Prostate gland (tissue), 2 donors: ENCODE measurements around the gene FAM107A. TPM values are rescaled to one million over a fixed set of nuclear protein-coding genes. Genes with fewer than 3 reads are reported as not detected.

Experiments used
- DNase-seq: peaks from one replicate; pipeline ENCODE4 v3.0.0-alpha.2; 2019; ENCODE audit warnings: low spot score
- H3K27ac ChIP-seq, 2 donors: fragments of 200-600 bp; sonication (generic); 2 replicates each; pipeline ENCODE4 v1.5.1; 2017 to 2019
- H3K27me3 ChIP-seq: fragments of 200-600 bp; sonication (generic); replicated peaks from 2 replicates; pipeline ENCODE4 v1.5.1; 2019; ENCODE audit not compliant: insufficient read depth
- H3K36me3 ChIP-seq, 2 donors: fragments of 200-600 bp; sonication (generic); 1 replicate in 1 of 2; 2 replicates in 1 of 2; pipeline versions ENCODE4 v1.5.1 to v1.8.1; 2017 to 2019
- H3K4me1 ChIP-seq: fragments of 200-600 bp; sonication (generic); replicated peaks from 2 replicates; pipeline ENCODE4 v1.5.1; 2019
- H3K4me3 ChIP-seq, 2 donors: fragments of 200-600 bp; sonication (generic); 2 replicates each; pipeline ENCODE4 v1.5.1; 2017 to 2019
- H3K9me3 ChIP-seq: fragments of 200-600 bp; sonication (generic); 2 replicates; pipeline ENCODE4 v1.5.1; 2017
- POLR2A ChIP-seq: fragments of 450-650 bp; IDR thresholded peaks from one replicate; pipeline ENCODE4 v1.6.1; 2016; ENCODE audit warnings: antibody characterized with exemption, mild to moderate bottlenecking
- POLR2AphosphoS5 ChIP-seq: sonication (generic); formaldehyde crosslinking; IDR thresholded peaks from one replicate; pipeline ENCODE4 v1.6.1; 2017; ENCODE audit warnings: antibody characterized with exemption
- WGBS: methylation state at CpG from one replicate; pipeline ENCODE4 v1.1.5; 2018; 5-methylcytosine and 5-hydroxymethylcytosine counted together
- intact Hi-C: fragments of 100-400 bp; cut with DNase I; formaldehyde crosslinking; loops from one replicate; pipeline ENCODE4 v1.14.2; 2022
- total RNA-seq, 2 donors: library from RNA; depleted of rRNA; stranded (reverse); fragments of >200 nt; gene quantifications; one replicate each; pipeline ENCODE4 v1.1.0, GENCODE V29; 2016
- TF ChIP-seq, protein P1 (sequence below), 4 experiments: fragments of 200-600 bp in 2 of 4; fragments of 450-650 bp in 2 of 4; sonication (generic) in 2 of 4; IDR thresholded peaks; 1 replicate in 3 of 4; 2 replicates in 1 of 4; pipeline ENCODE4 v1.5.1; 2016 to 2019; ENCODE audit warnings: antibody characterized with exemption in 4 of 4, mild to moderate bottlenecking in 2 of 4, moderate library complexity in 2 of 4

FAM107A gene
- total RNA-seq, 2 donors from 2014 or later, result 54.5 to 80.2 TPM

GRCh38 chr3:58596834-58597518 is 19.8 kb upstream of the FAM107A start:
- no peaks in the 10 kb centered on the region for H3K4me1 ChIP-seq
- no peaks in the 10 kb centered on the region for H3K27me3 ChIP-seq
- no peaks in the 10 kb centered on the region for H3K9me3 ChIP-seq
- DNase-seq, result no peak
- H3K36me3 ChIP-seq, result no peaks in the 10 kb centered on the region
- no peak overlapping the region for H3K4me3 ChIP-seq
- 51% methylated on average over 4 of the region's 4 CpGs for WGBS
- H3K27ac ChIP-seq, result no peak overlapping the region
- TF ChIP-seq, protein P1, sequence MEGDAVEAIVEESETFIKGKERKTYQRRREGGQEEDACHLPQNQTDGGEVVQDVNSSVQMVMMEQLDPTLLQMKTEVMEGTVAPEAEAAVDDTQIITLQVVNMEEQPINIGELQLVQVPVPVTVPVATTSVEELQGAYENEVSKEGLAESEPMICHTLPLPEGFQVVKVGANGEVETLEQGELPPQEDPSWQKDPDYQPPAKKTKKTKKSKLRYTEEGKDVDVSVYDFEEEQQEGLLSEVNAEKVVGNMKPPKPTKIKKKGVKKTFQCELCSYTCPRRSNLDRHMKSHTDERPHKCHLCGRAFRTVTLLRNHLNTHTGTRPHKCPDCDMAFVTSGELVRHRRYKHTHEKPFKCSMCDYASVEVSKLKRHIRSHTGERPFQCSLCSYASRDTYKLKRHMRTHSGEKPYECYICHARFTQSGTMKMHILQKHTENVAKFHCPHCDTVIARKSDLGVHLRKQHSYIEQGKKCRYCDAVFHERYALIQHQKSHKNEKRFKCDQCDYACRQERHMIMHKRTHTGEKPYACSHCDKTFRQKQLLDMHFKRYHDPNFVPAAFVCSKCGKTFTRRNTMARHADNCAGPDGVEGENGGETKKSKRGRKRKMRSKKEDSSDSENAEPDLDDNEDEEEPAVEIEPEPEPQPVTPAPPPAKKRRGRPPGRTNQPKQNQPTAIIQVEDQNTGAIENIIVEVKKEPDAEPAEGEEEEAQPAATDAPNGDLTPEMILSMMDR (IDR thresholded peaks at IDR 0.05), result no peak
- no peak for TF ChIP-seq POLR2AphosphoS5
- TF ChIP-seq POLR2A, result no peak
- intact Hi-C loops, result no loop called here

DNA sequence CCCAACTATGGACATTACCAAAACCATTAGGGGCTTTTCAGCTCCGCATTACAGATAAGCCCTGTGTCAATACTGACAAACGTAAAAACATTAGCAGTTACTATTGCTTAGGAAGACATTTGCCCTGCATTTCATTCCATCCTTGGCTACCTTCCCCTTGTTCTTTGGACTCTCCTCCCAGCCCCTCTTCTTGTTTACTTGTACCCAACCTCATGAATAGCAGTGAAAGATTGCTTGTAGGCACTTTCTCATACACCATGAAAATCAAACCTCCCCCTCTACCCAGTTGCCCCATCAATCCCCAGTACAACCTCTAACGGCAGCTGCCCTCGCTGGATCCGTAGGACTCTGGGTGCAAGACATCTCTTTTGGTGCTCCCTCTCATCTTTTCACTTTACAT is 16.9 kb upstream of the FAM107A start:
- Histone ChIP-seq H3K36me3 (no peaks in the 10 kb centered on the region), H3K4me3 (no peak overlapping the region), H3K4me1 (no peaks in the 10 kb centered on the region), H3K27me3 (no peaks in the 10 kb centered on the region), H3K27ac (no peak overlapping the region), H3K9me3 (no peaks in the 10 kb centered on the region)
- TF ChIP-seq, protein P1 (IDR thresholded peaks at IDR 0.05), result no peak
- intact Hi-C loops, result no loop called here
- WGBS, result 79% methylated on average over 5 of the region's 5 CpGs
- no peak for DNase-seq

DNA sequence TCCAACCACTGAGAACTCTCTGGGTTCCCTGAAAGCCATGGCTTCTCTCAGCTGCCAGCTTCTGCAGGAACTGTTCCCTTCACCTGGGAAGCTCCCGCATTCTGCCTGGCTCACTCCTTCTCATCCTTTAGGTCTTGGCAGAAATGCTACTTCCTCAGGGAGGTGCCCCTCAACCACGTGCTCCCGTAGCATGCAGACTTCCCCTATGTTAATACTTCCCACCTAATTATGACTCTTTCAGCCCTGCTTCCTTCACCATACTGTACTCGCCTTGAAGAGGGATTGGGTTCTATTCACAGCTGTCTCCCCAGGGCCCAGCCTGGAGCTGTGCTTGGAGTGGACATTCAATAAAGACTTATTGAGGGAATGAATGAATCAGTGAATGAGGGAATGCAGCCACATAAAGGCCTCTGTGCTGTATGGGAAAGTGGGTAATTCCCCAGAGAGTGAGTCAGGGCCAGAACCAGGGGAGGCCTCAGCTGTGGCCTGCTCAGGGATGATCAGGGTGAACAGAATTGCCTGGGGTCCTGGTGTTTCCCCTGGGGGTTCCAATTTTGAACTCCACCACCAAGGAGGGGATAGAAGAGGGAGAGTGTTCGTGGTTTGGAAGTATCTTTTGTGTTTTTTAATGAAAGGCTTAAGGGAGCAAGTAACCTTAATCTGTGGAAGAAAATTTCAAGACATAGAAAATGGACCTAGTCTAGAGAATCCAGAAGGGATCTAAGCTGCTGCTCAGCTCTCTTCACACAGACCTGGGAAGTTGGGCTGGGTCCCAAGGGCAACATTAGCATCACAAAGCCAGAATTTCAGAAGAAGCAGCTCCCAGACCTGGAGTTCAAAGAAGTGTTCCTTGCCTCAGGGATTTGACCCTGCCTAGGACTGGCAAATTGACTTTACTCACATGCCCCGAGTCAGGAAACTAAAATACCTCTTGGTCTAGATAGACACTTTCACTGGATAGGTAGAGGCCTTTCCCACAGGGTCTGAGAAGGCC is 14.6 kb upstream of the FAM107A start:
- TF ChIP-seq POLR2A (no peak), POLR2AphosphoS5 (no peak)
- TF ChIP-seq, protein P1 (IDR thresholded peaks at IDR 0.05), result no peak
- Histone ChIP-seq H3K36me3 (no peaks in the 10 kb centered on the region), H3K27me3 (peaks cover 1% of the 10 kb centered on the region), H3K4me3 (no peak overlapping the region), H3K4me1 (no peaks in the 10 kb centered on the region), H3K27ac (no peak overlapping the region), H3K9me3 (no peaks in the 10 kb centered on the region)
- intact Hi-C loops, result no loop called here
- DNase-seq, result no peak
- WGBS, result 78% methylated on average over 6 of the region's 6 CpGs

- intact Hi-C loops, result no loop called here
- no peaks in the 10 kb centered on the region for H3K36me3 ChIP-seq
- peaks cover 5% of the 10 kb centered on the region for H3K27me3 ChIP-seq
- no peak overlapping the region for H3K27ac ChIP-seq
- H3K4me1 ChIP-seq, result peaks cover 5% of the 10 kb centered on the region
- no peak overlapping the region for H3K4me3 ChIP-seq
- DNase-seq, result no peak
- WGBS, result 61% methylated on average over 3 of the region's 3 CpGs
- H3K9me3 ChIP-seq, result no peaks in the 10 kb centered on the region
- TF ChIP-seq POLR2AphosphoS5, result no peak
- TF ChIP-seq, protein P1 (IDR thresholded peaks at IDR 0.05), result no peak
- TF ChIP-seq POLR2A, result no peak
These were observed 10.9 kb upstream of the FAM107A start for GRCh38 chr3:58588030-58588614.
